ENCODE results near the gene TEX13C. TPM values are rescaled to one million over a fixed set of nuclear protein-coding genes. Genes with fewer than 3 reads are reported as not detected.

Gene TEX13C
- total and polyA plus RNA-seq, 2 of the 8 experiments (the other 6 are each of a cell fraction or from before 2014, with no cell fraction given), result 0.03 to 0.09 TPM

DNA sequence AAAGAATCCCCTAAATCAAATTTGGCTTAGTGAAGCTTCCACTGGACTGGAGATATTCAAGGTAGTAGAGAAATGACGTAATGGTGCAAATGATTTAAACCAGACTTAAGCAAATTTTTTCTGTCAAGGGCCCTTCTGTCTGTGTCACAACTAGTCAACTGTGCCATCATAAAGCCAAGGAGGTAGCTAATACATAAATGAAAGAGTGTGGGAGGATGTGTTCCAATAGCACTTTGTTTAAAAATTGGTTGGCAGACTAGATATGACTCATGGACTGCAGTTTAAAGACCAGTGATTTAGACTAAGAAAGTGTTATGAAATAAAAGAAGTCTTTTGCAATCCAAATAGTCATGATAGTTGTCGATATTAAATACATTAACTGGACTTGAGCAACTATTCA lies 24.3 kb upstream of the TEX13C start:
- WGBS, 2 experiments (ENCODE audit: extremely low coverage in 1 of 2, insufficient coverage in 1 of 2, insufficient read length in 1 of 2, insufficient replicate concordance in 2 of 2, low coverage in 1 of 2, low lambda C conversion rate in 2 of 2, missing lambda C conversion rate in 1 of 2), result 100% methylated on average over 2 of the region's 2 CpGs; no CpG with 5 or more reads in 1 of the 2 experiments

More for the DNA sequence above, 24.3 kb upstream of the TEX13C start:
- H2BK12ac ChIP-seq (ENCODE audit: low read depth, low read length), result no peak overlapping the region
- no peak overlapping the region for H2BK20ac ChIP-seq (ENCODE audit: low read length)
- no peaks in the 10 kb centered on the region for H3K79me2 ChIP-seq (ENCODE audit: control insufficient read depth in 1 of 2, insufficient read depth in 2 of 2, low read length in 2 of 2)
- no peak overlapping the region for H3K18ac ChIP-seq (ENCODE audit: extremely low read depth, low read length)
- H3K4me2 ChIP-seq (ENCODE audit: insufficient read depth in 1 of 2, low read depth in 2 of 2, low read length in 2 of 2), result no peak overlapping the region
- H2AK5ac ChIP-seq (ENCODE audit: low read depth, low read length), result no peak overlapping the region
- DNase-seq (ENCODE audit: low read depth in 1 of 2, low spot score in 2 of 2) (no peak), FAIRE-seq (no peak)
- H3K23ac ChIP-seq (ENCODE audit: insufficient read length), result no peak overlapping the region
- H3K4ac ChIP-seq (replicated peaks; ENCODE audit: insufficient read length, low read depth, low read length), result no peak overlapping the region
- H3K56ac ChIP-seq (replicated peaks; ENCODE audit: insufficient read length, low read depth, low read length), result no peak overlapping the region
- no peaks in the 10 kb centered on the region for H3K36me3 ChIP-seq (ENCODE audit: control insufficient read depth in 2 of 4, insufficient read depth in 4 of 4, low read length in 3 of 4)
- no peak overlapping the region for H4K8ac ChIP-seq (ENCODE audit: extremely low read depth, insufficient read depth, low read length)
- H3K27me3 ChIP-seq (replicated peaks in 1 of 4; ENCODE audit: control insufficient read depth in 3 of 4, extremely low read depth in 1 of 4, insufficient read depth in 3 of 4, low read length in 3 of 4), result no peaks in the 10 kb centered on the region
- no peak overlapping the region for H3K14ac ChIP-seq (ENCODE audit: insufficient read length)
- no peak overlapping the region for H4K91ac ChIP-seq (replicated peaks; ENCODE audit: insufficient read length, low read length)
- H4K20me1 ChIP-seq (replicated peaks in 1 of 2; ENCODE audit: control insufficient read depth in 1 of 2, insufficient read depth in 2 of 2, low read length in 2 of 2), result no peaks in the 10 kb centered on the region
- H3K9me3 ChIP-seq (ENCODE audit: insufficient read depth in 2 of 2, low read depth in 1 of 2, low read length in 1 of 2), result no peaks in the 10 kb centered on the region
- H2BK15ac ChIP-seq (ENCODE audit: low read length), result no peak overlapping the region
- H3K27ac ChIP-seq (ENCODE audit: low read depth, low read length), result no peak overlapping the region
- no peaks in the 10 kb centered on the region for H3K79me1 ChIP-seq (ENCODE audit: low read depth, low read length)
- H3K9ac ChIP-seq (replicated peaks in 1 of 4; ENCODE audit: extremely low read depth in 1 of 4, low read depth in 3 of 4, low read length in 3 of 4), result no peak overlapping the region
- no peak overlapping the region for H2BK5ac ChIP-seq (ENCODE audit: low read depth, low read length)
- TF ChIP-seq, protein P1, sequence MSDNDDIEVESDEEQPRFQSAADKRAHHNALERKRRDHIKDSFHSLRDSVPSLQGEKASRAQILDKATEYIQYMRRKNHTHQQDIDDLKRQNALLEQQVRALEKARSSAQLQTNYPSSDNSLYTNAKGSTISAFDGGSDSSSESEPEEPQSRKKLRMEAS (IDR thresholded peaks at IDR 0.05), result no peak
- no peak for TF ChIP-seq TBP (IDR thresholded peaks at IDR 0.05; ENCODE audit: low read depth, low read length)
- TF ChIP-seq HDAC2 (IDR thresholded peaks at IDR 0.05; ENCODE audit: borderline replicate concordance in 1 of 2, low read depth in 2 of 2, low read length in 2 of 2), result no peak
- no peak for TF ChIP-seq SUZ12 (IDR thresholded peaks at IDR 0.05; ENCODE audit: low read length)
- TF ChIP-seq HDAC6 (IDR thresholded peaks at IDR 0.05; ENCODE audit: low read depth, low read length), result no peak
- no peak overlapping the region for H3K4me3 ChIP-seq (ENCODE audit: extremely low read depth in 1 of 4, insufficient read depth in 2 of 4, low read depth in 3 of 4, low read length in 4 of 4)
- H4K5ac ChIP-seq (ENCODE audit: insufficient read length, low read depth, low read length), result no peak overlapping the region
- no peak overlapping the region for H2BK120ac ChIP-seq (replicated peaks; ENCODE audit: low read depth, low read length)
- H3K4me1 ChIP-seq (replicated peaks in 1 of 4; ENCODE audit: control insufficient read depth in 3 of 4, insufficient read depth in 4 of 4, low read length in 3 of 4), result no peaks in the 10 kb centered on the region
- POLR2A ChIA-PET (ENCODE audit: partially characterized antibody), result no interaction called here
- CTCF ChIA-PET (ENCODE audit: partially characterized antibody), result no interaction called here
- no peaks in the 10 kb centered on the region for H3K23me2 ChIP-seq (ENCODE audit: low read depth, low read length)
- H2AFZ ChIP-seq (ENCODE audit: low read length), result no peak overlapping the region

Data from H1 (cell line).